HG02759 (cell line): ENCODE data around the gene FUT8.
A peak's percentile ranks its signal among the peaks of the same experiment; 100 is the strongest.
"Not testable (repeated sequence)": the region's sequence is repeated elsewhere in the genome, so short reads cannot be mapped to it uniquely, and the experiment has no call there.

Source experiments
- ATAC-seq: cut with Tn5 transposase; IDR thresholded peaks from one replicate; pipeline ENCODE4 v1.9.1; 2021; ENCODE audit warnings: mild to moderate bottlenecking, moderate library complexity; ENCODE audit not compliant: unreplicated experiment

Gene FUT8

DNA sequence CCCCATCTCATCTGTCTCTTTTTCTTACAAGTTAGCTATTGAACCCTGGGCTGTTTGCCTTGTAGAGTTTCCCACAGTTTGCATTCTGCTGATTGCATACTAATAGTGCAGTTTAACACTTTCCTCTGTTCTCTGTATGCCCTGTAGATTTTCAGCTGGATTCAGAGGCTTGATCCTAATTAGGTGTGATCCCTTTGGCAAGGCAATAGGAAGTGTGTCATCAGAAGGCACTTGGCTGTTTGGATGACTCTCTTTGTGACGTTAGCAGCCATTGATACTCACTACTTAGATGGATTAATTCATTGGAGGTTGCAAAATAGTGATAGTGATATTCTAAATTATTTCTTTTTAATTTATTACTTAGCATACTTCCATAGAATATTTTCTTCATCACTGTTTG lies 33.6 kb downstream of the FUT8 start:
- no peak for ATAC-seq

DNA sequence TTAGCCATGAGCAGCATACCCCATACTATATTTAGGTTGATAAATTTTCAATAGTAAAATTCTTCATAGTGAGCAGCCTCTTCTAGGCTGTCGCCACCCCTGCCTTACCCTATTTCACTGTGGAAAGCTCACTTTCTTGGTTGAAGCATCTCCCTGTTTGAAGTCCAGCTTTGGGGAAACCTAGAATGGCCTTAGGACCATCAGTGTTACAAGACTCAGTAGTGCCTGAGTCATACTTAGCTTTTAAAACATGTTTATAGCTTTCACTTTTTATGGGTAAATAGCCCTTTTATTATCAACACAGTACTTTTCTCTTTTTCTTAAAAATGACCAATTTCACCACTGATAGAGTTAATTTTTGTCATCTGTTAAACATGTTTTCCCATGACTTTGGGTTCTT lies 37.1 kb downstream of the FUT8 start:
- ATAC-seq: no peak

GRCh38 chr14:65453807-65454480 lies 41.4 kb downstream of the FUT8 start:
- no peak for ATAC-seq

DNA sequence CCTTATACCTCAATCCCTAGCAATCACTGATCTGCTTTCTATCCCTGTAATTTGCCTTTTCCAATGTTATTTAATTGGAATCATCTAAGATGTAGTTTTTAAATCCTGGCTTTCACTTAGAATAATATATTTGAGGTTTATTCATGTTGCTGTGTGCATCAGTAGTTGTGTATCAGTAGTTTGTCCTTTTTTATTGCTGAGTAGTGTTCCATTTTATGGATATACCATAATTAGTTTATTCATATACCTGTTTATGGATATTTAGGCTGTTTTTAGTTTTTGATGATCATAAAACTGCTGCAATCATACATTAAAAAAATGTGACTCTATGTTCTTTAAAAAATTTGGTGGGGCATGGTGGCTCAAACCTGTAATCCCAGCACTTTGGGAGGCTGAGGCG lies 43.7 kb downstream of the FUT8 start:
- no peak for ATAC-seq

DNA sequence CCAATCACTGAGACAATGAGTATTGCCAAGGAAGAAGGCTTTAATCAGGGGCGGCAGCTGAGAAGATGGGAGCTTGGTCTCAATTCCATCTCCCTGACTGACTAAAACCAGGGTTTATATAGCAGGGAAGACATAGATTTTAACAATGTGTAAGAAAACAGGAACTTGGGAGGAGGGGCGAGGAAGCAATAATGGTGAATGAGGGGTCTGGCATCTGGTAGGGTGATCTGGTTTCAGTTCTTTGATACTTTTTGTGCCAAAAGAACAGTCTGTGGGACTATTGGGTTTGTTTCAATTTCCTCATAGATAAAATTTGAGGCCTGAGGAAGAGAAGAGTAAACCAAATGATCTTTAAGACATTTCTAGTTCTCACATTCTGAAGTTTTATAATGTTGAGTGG lies 49.2 kb downstream of the FUT8 start:
- ATAC-seq: peak; percentile 39

DNA sequence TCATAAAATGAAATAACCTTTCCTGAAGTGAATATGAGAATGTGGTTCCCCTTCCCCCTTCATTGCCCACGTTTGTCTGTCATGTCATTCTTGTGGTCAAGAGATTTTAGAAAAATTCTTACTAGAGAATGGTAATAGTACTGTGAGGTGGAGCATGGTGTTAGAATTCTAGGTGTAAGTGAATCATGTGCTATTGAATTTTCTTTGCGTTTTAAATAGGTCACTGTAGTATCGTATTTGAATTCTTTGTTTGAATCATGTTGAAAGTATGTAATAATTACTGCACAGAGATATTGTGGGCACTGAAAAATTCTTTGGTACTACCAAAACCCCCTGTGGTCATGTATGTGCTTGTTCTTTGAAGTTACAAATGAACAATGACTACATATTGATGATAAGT lies 49.9 kb downstream of the FUT8 start:
- ATAC-seq: peak; percentile 83

GRCh38 chr14:65465584-65465983 lies 53.1 kb downstream of the FUT8 start:
- ATAC-seq: no peak

DNA sequence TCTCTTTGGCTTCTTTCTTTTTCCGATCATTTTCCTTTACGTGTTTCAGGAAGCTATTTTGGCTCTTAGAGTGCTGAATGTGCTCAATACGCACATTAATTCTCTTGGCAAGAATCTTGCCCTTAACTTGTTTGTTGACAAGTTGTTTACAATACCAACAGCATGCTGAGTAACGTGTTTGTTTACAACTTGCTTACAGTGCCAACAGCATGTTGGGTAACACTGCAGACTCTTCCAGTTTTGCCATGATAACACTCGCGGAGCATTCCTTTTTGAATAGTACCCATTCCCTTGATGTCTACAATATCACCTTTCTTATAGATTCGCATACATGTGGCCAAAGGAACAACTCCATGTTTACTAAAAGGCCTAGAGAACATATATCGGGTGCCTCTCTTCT lies 55.4 kb downstream of the FUT8 start:
- ATAC-seq: not testable (repeated sequence)

GRCh38 chr14:65469903-65470302 lies 57.4 kb downstream of the FUT8 start:
- no peak for ATAC-seq

- ATAC-seq: peak; percentile 46
Measured at GRCh38 chr14:65470404-65470880, 57.9 kb downstream of the FUT8 start.

DNA sequence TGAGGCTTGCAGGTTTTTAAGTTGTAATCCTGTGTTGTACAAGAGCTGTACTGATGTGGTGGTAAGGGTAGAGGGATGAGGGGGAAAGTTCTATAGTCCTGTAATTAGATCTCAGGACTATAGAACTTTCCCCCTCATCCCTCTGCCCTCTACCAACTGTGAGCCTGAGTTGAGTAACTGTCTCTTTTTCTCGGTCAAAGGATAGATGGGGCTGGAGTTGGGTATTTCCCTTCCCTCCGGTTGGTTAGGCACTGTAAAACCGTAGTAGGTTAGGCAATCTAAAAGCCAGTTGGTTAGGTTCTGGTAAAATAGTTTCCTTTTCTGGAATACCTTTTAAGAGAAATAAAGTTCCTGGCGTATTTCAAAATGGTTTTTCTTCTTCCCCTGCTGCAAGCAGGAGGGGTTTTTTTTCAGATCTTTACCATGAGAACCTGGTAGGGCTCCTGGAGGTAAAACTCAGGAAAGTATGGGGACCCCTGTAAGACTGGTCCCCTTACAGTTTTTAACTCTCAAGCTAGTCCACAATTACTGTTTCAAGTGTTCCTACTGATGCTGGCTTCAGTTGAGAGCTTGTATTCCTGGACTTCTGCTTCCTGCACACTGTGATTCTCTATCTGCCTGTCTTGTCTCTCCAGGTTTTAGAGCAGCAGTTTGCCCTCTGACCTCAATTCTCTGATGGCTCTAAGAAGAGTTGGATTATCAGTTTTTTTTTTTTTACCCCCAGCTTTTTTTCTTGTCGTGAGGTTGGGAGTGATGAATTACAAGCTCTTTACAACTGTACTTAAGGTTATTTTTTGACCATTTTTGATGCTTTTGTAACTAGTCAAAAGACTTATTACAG lies 58.7 kb downstream of the FUT8 start:
- ATAC-seq: peak; percentile 84

GRCh38 chr14:65472189-65472588 lies 59.7 kb downstream of the FUT8 start:
- no peak for ATAC-seq

- ATAC-seq: peak; percentile 80
Measured at GRCh38 chr14:65476273-65476941, 63.9 kb downstream of the FUT8 start.

GRCh38 chr14:65476942-65477318 lies 64.4 kb downstream of the FUT8 start:
- ATAC-seq: peak; percentile 30

DNA sequence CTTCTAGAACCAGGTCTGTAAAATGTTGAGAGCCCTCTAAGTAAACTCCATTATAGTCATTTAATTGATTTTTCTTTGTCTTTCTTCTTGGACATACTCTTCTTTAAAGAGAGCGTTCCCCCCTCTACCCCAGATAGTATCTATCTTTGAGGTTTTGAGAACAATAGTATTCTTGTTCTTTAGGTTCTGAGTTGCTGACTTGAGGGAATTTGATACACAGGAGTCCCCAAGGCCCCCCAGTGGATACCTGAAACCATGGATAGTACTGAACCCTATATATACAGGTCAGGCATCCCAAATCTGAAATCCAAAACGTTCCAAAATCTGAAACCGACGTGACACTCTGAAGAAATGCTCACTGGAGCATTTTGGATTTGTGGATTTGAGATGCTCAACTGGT lies 65.5 kb downstream of the FUT8 start:
- no peak for ATAC-seq

GRCh38 chr14:65478596-65478995 lies 66.1 kb downstream of the FUT8 start:
- peak; percentile 39 for ATAC-seq

DNA sequence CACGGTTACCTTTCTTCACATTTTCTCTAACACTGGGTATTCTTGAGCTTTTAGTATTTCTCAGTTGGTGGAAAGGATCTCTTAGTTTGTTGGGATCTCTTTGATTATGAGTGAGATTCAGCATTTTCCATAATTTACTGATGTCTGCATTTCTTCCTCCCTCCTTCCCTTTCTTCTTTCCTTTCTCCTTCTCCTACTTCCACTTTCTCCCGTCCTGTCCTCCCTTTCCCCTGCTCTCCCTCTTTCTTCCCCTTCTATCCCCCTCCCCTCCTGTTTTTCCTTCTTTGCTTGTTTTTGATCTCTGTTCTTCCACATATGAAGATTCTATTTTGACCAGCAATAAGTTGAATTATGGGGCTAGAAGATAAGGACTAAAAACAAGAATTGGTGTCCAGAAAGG lies 66.9 kb downstream of the FUT8 start:
- no peak for ATAC-seq

DNA sequence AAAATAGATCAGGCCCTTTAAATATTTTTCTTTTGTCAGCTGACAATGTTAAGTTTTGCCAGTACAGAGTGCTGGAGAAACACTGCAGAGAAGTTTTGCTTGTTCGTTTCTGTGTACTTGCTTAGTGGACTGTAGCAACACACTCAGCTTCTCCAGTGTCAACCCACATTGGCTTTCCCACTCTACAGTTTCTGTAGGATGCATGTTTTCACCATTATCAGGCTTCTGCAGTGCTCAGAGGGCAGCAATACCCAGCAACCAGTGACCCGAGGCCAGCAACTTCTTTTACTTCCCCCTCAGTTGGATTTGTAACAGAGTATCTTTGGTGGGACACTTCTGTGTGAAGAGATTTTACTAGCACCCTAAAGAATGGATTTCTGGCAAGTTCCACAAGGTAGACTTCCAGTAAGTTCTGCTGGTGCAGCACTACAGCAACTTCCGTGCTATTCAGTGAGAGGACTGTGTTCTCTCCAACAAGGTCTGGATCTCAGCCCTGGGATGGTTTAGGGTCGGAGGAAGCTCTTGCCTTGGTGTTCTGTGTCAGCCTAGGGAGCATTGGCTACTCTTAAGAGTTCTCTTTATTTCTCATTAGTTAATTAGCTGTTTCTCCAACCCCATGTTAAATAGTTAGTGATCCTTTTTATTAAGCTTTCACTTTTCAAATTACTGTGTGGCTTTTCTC lies 70.4 kb downstream of the FUT8 start:
- no peak for ATAC-seq

- ATAC-seq: no peak
Measured at GRCh38 chr14:65483647-65484046, 71.1 kb downstream of the FUT8 start.

- ATAC-seq: no peak
Measured at GRCh38 chr14:65485516-65485915, 73.0 kb downstream of the FUT8 start.

DNA sequence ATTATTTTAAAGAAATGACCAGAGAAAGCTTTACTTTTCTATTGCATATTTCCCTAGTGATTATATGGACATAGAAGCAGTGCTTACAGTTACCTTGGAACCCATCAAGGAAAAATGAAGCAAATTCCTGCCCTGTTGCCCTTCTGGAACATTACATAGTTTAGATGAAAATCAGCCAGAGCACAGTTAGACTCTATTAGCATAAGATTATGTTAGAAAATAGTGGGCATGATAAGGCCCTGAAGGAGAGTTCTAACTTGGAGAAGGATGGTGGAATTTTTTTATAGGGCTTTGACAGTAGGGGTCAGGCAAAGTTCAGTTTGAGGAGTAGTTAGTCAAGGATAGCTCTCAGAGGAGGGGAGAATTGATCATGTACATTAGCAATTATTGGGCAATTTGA lies 74.3 kb downstream of the FUT8 start:
- no peak for ATAC-seq
